B cell (primary cell): Measurements from ENCODE around the gene IFIT5.

ENCODE experiments used
- EZH2 ChIP-seq: IDR thresholded peaks from 2 replicates; pipeline ENCODE4 v1.6.1; 2012; ENCODE audit warnings: borderline replicate concordance, low read depth, mild to moderate bottlenecking, moderate library complexity, low read length; ENCODE audit not compliant: insufficient read depth, poor library complexity, severe bottlenecking
- TF ChIP-seq, protein P1 (sequence below): fragments of 200-600 bp; IDR thresholded peaks from one replicate; pipeline ENCODE4 v1.8.0; 2022; ENCODE audit warnings: antibody characterized with exemption, mild to moderate bottlenecking

- TF ChIP-seq, protein P1, sequence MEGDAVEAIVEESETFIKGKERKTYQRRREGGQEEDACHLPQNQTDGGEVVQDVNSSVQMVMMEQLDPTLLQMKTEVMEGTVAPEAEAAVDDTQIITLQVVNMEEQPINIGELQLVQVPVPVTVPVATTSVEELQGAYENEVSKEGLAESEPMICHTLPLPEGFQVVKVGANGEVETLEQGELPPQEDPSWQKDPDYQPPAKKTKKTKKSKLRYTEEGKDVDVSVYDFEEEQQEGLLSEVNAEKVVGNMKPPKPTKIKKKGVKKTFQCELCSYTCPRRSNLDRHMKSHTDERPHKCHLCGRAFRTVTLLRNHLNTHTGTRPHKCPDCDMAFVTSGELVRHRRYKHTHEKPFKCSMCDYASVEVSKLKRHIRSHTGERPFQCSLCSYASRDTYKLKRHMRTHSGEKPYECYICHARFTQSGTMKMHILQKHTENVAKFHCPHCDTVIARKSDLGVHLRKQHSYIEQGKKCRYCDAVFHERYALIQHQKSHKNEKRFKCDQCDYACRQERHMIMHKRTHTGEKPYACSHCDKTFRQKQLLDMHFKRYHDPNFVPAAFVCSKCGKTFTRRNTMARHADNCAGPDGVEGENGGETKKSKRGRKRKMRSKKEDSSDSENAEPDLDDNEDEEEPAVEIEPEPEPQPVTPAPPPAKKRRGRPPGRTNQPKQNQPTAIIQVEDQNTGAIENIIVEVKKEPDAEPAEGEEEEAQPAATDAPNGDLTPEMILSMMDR: no peak
- no peak for TF ChIP-seq EZH2
Measured at GRCh38 chr10:89367529-89367928, 46.8 kb upstream of the IFIT5 start.
